A673 (cell line): ENCODE data around the gene SYNRG. TPM values are rescaled to one million over a fixed set of nuclear protein-coding genes. Genes with fewer than 3 reads are reported as not detected.
A peak's percentile ranks its signal among the peaks of the same experiment; 100 is the strongest.

Experiments used
- BruUV-seq: library from RNA; stranded (reverse); fragments of 400-500 nt; replicated peaks from 2 replicates; lab custom pipeline; 2021; lab: Mats Ljungman, UMichigan
- CTCF ChIA-PET: fragments of 300-600 bp; sonication (Branson Sonifier 250); formaldehyde crosslinking; loops from one replicate; lab custom pipeline; 2022; ENCODE audit warnings: antibody characterized with exemption; lab: Charles Lee
- POLR2A ChIA-PET: fragments of 300-600 bp; sonication (Branson Sonifier 250); formaldehyde crosslinking; loops from one replicate; lab custom pipeline; 2022; ENCODE audit warnings: antibody characterized with exemption; ENCODE audit not compliant: low non-redundant PET; lab: Charles Lee
- DNase-seq: peaks from one replicate; pipeline ENCODE4 v3.0.0-alpha.2; 2015; ENCODE audit warnings: low spot score
- H3K27ac ChIP-seq: fragments of 200-600 bp; sonication (generic); 2 replicates; pipeline ENCODE4 v1.5.1; 2016; ENCODE audit warnings: mixed run types, low read depth, mild to moderate bottlenecking, mixed read lengths, antibody characterized with exemption, low read length; ENCODE audit not compliant: poor library complexity, severe bottlenecking
- H3K27me3 ChIP-seq: fragments of 200-600 bp; sonication (generic); replicated peaks from 2 replicates; pipeline ENCODE4 v1.6.1; 2017; ENCODE audit warnings: mixed run types, low read depth, mild to moderate bottlenecking, mixed read lengths, antibody characterized with exemption, low read length; ENCODE audit not compliant: insufficient read depth, poor library complexity
- H3K36me3 ChIP-seq: fragments of 200-600 bp; sonication (generic); 2 replicates; pipeline ENCODE4 v1.6.1; 2016; ENCODE audit warnings: mixed run types, mild to moderate bottlenecking, mixed read lengths, antibody characterized with exemption, low read length; ENCODE audit not compliant: insufficient read depth, poor library complexity, severe bottlenecking
- H3K4me1 ChIP-seq: fragments of 200-600 bp; sonication (generic); 2 replicates; pipeline ENCODE4 v1.6.1; 2017; ENCODE audit warnings: mixed run types, mild to moderate bottlenecking, mixed read lengths, antibody characterized with exemption, low read length; ENCODE audit not compliant: insufficient read depth, poor library complexity, severe bottlenecking
- H3K4me3 ChIP-seq: fragments of 200-600 bp; sonication (generic); 2 replicates; pipeline ENCODE4 v1.5.1; 2016; ENCODE audit warnings: low read depth, mixed run types, mild to moderate bottlenecking, mixed read lengths, low read length; ENCODE audit not compliant: poor library complexity, severe bottlenecking
- H3K9me3 ChIP-seq: fragments of 200-600 bp; sonication (generic); 2 replicates; pipeline ENCODE4 v1.6.1; 2016; ENCODE audit warnings: mixed run types, low read depth, mild to moderate bottlenecking, mixed read lengths, antibody characterized with exemption, low read length; ENCODE audit not compliant: poor library complexity, severe bottlenecking
- CTCF ChIP-seq: fragments of 300-800, 200-600 bp; sonication (generic); conservative IDR thresholded peaks from 2 replicates; pipeline ENCODE4 v1.5.1; 2017; ENCODE audit warnings: low read depth, mild to moderate bottlenecking, antibody characterized with exemption, low read length, moderate library complexity, mixed read lengths
- EZH2 ChIP-seq: fragments of 200-600 bp; sonication (generic); IDR thresholded peaks from 2 replicates; pipeline ENCODE4 v1.6.1; 2017; ENCODE audit warnings: borderline replicate concordance, low read depth, mild to moderate bottlenecking, mixed read lengths, antibody characterized with exemption, low read length; ENCODE audit not compliant: poor library complexity, severe bottlenecking
- intact Hi-C: fragments of 100-400 bp; cut with micrococcal nuclease; formaldehyde crosslinking; loops from one replicate; pipeline ENCODE4 v1.10.0; 2022; ENCODE audit not compliant: unreplicated experiment
- total RNA-seq: library from RNA; stranded (reverse); gene quantifications from 2 replicates; pipeline ENCODE4 v1.2.3, GENCODE V29; 2021

The SYNRG gene
- total RNA-seq, 1 experiment from 2014 or later: 22.5 TPM

GRCh38 chr17:37647856-37648255 is 38.6 kb upstream of the SYNRG start:
- BruUV-seq: no TSS peak
- ChIA-PET CTCF (no interaction called here), POLR2A (interaction anchor here (0.6 kb wide), 1 partner anchor 8 kb away, joined by 3 read pairs; no protein-coding TSS in a partner anchor)
- no peaks in the 10 kb centered on the region for H3K9me3 ChIP-seq
- H3K27ac ChIP-seq: no peak overlapping the region
- TF ChIP-seq EZH2: no peak
- TF ChIP-seq CTCF: no peak
- no peaks in the 10 kb centered on the region for H3K4me1 ChIP-seq
- no peak overlapping the region for H3K4me3 ChIP-seq
- H3K36me3 ChIP-seq: no peaks in the 10 kb centered on the region
- no peak for DNase-seq
- peaks cover 34% of the 10 kb centered on the region for H3K27me3 ChIP-seq
- intact Hi-C loops: no loop called here

- Histone ChIP-seq H3K4me1 (no peaks in the 10 kb centered on the region), H3K27me3 (peaks cover 24% of the 10 kb centered on the region), H3K36me3 (peaks cover 6% of the 10 kb centered on the region), H3K9me3 (no peaks in the 10 kb centered on the region), H3K4me3 (peak overlapping the region; percentile 79), H3K27ac (no peak overlapping the region)
- no peak for DNase-seq
- TF ChIP-seq CTCF: no peak
- TF ChIP-seq EZH2: no peak
- intact Hi-C loops: no loop called here
- no TSS peak for BruUV-seq
- ChIA-PET POLR2A (no interaction called here), CTCF (no interaction called here)
Measured at GRCh38 chr17:37643869-37644268, 34.7 kb upstream of the SYNRG start.

- peak; percentile 89 for DNase-seq
- H3K4me3 ChIP-seq: peak within 1 kb of the TSS; percentile 79
- H3K36me3 ChIP-seq: peaks cover 7% of the 10 kb centered on the region
- H3K27me3 ChIP-seq: peaks cover 18% of the 10 kb centered on the region
- POLR2A ChIA-PET: no interaction called here
- TF ChIP-seq EZH2 (no peak), CTCF (no peak)
- intact Hi-C loops: no loop called here
- H3K27ac ChIP-seq: peak within 1 kb of the TSS; percentile 77
- no TSS peak for BruUV-seq
- no peaks in the 10 kb centered on the region for H3K4me1 ChIP-seq
- no peaks in the 10 kb centered on the region for H3K9me3 ChIP-seq
- CTCF ChIA-PET: no interaction called here
Measured at GRCh38 chr17:37643118-37643766, 34.0 kb upstream of the SYNRG start, which contains the start of gene DDX52. TSS of gene DDX52 (minus strand) at chr17:37643446. CDS start at chr17:37643420, 26 bp downstream.
